Stimulated activated CD4-positive, alpha-beta T cell treated with anti-CD3 and anti-CD28 coated beads, Interleukin-2, amount 100 ng/mL, for 48 hours (primary cell): ENCODE results near the gene RIC3.

Source experiments
- DNase-seq, 2 donors: peaks; one replicate each; pipeline ENCODE4 v3.0.0-alpha.2; 2020

RIC3 gene

GRCh38 chr11:8066036-8066910, 102.6 kb downstream of the RIC3 start:
- DNase-seq = no peak

- no peak for DNase-seq
Measured at GRCh38 chr11:8065031-8065430, 103.8 kb downstream of the RIC3 start.

- DNase-seq = no peak
Measured at GRCh38 chr11:8063324-8063723, 105.5 kb downstream of the RIC3 start.

GRCh38 chr11:8062781-8063257, 106.0 kb downstream of the RIC3 start:
- DNase-seq = no peak

- no peak for DNase-seq
Measured at GRCh38 chr11:8061555-8062428, 107.0 kb downstream of the RIC3 start.

GRCh38 chr11:8060801-8061554, 107.8 kb downstream of the RIC3 start:
- no peak for DNase-seq

- no peak for DNase-seq
Measured at GRCh38 chr11:8060146-8060719, 108.6 kb downstream of the RIC3 start.

GRCh38 chr11:8059571-8060011, 109.2 kb downstream of the RIC3 start:
- no peak for DNase-seq

- DNase-seq = no peak
Measured at GRCh38 chr11:8059030-8059429, 109.8 kb downstream of the RIC3 start.

- no peak for DNase-seq
Measured at GRCh38 chr11:8058216-8058615, 110.6 kb downstream of the RIC3 start.

GRCh38 chr11:8056810-8057463, 111.9 kb downstream of the RIC3 start:
- DNase-seq = no peak
